ENCODE results near the gene PXN. TPM values are rescaled to one million over a fixed set of nuclear protein-coding genes. Genes with fewer than 3 reads are reported as not detected.
A peak's percentile ranks its signal among the peaks of the same experiment; 100 is the strongest.

The PXN gene
- polyA plus RNA-seq, 2 of the 4 experiments (the other 2 are of a cell fraction): 40.1 to 97.0 TPM

DNA sequence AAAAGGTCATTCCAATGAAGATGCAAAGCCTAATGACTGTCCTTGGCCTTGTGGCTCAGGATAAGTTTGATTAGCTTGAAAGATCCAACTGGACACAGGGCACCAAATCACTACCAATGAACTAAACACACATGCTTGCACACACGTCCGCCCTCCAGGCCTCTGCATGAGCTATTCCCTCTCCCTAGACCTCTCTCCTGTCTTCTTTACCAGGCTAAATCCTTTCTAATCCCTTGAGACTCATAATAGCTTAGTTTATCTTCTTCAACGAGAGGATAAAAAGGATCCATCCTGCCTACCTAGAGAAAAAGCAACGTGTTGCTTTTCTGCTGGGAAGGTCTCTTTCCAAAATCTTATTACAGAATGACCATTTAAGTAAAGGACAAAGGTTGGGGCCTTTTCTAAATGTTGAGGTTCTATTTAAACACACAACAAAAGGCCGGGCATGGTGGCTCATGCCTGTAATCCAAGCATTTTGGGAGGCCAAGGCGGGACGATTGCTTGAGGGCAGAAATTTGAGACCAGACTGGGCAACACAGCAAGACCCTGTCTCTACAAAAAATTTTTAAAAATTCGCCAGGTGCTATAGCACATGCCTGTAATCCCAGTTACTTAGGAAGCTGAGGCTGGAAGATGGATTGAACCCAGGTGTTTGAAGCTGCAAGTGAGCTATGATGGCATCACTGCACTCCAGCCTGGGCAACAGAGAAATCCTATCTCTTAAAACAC is 22.4 kb downstream of the PXN start:
- no peak for ATAC-seq
- H3K9me3 ChIP-seq: no peaks in the 10 kb centered on the region
- CTCF ChIA-PET: interaction anchor here (0.6 to 43.7 kb wide), 5 partner anchors 2 to 261 kb away, joined by 3 to 1367 read pairs (median 652); partner anchors contain the start of gene PXN
- no peak for FAIRE-seq
- 88% methylated on average over 8 of the region's 8 CpGs for WGBS (ENCODE audit: missing lambda C conversion rate)
- H3K4me2 ChIP-seq: no peak overlapping the region
- peaks cover 79% of the 10 kb centered on the region for H3K4me1 ChIP-seq
- POLR2A ChIA-PET: interaction anchor here (1.0 to 1.1 kb wide), 2 partner anchors 14 to 19 kb away, joined by 3 to 4 read pairs; no protein-coding TSS in a partner anchor
- TF ChIP-seq RARB (CRISPR knock-in tag; IDR thresholded peaks at IDR 0.05): no peak
- no peak for TF ChIP-seq NFE2L2 (conservative IDR thresholded peaks at IDR 0.05; ENCODE audit: low read length)
- no peak for TF ChIP-seq KDM1A (IDR thresholded peaks at IDR 0.05; ENCODE audit: low read depth)
- TF ChIP-seq, protein P1, sequence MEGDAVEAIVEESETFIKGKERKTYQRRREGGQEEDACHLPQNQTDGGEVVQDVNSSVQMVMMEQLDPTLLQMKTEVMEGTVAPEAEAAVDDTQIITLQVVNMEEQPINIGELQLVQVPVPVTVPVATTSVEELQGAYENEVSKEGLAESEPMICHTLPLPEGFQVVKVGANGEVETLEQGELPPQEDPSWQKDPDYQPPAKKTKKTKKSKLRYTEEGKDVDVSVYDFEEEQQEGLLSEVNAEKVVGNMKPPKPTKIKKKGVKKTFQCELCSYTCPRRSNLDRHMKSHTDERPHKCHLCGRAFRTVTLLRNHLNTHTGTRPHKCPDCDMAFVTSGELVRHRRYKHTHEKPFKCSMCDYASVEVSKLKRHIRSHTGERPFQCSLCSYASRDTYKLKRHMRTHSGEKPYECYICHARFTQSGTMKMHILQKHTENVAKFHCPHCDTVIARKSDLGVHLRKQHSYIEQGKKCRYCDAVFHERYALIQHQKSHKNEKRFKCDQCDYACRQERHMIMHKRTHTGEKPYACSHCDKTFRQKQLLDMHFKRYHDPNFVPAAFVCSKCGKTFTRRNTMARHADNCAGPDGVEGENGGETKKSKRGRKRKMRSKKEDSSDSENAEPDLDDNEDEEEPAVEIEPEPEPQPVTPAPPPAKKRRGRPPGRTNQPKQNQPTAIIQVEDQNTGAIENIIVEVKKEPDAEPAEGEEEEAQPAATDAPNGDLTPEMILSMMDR (IDR thresholded peaks at IDR 0.05): no peak
- no peak for TF ChIP-seq RNF2 (IDR thresholded peaks at IDR 0.05; ENCODE audit: borderline replicate concordance, low read depth)
- no peak for TF ChIP-seq BHLHE40 (IDR thresholded peaks at IDR 0.05; ENCODE audit: low read depth, low read length)
- no peak for TF ChIP-seq HOXB5 (CRISPR knock-in tag; IDR thresholded peaks at IDR 0.05)
- no peak for TF ChIP-seq RCOR1 (IDR thresholded peaks at IDR 0.05; ENCODE audit: low read depth, low read length)
- TF ChIP-seq CBX2 (IDR thresholded peaks at IDR 0.05; ENCODE audit: borderline replicate concordance, low read depth): no peak
- no peak for TF ChIP-seq HOXB13 (CRISPR knock-in tag; IDR thresholded peaks at IDR 0.05; ENCODE audit: low read depth)
- H3K4me3 ChIP-seq: no peak overlapping the region
- DNase-seq (ENCODE audit: low read depth in 1 of 2, low spot score in 1 of 2): no peak
- 0 out of 6 replicates have a peak overlapping the region, but pooled peaks of 1 of the 2 experiments have one; percentile 10 for H3K27ac ChIP-seq

DNA sequence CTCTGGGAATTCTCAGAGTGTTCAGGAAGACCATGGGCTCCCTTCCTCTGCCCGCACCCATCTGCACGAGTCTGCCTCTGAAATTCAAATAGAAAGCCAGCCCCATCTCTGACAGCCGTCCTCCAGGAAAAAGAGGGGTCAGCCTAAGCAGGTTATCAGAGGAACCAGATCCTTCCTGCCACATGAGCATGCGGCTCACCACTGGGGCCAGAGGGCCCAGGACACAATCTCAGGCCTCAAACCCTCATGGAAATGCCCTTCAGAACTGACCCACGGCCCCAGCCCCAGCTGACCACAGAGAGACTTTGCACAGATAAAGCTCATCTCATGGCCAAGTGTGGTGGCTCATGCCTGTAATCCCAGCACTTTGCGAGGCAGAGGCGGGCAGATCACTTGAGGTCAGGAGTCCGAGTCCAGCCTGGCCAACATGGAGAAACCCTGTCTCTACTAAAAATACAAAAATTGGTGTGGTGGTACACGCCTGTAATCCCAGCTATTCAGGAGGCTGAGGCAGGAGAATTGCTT is 23.2 kb downstream of the PXN start:
- Histone ChIP-seq H3K4me2 (no peak overlapping the region), H3K4me1 (peaks cover 79% of the 10 kb centered on the region), H3K9me3 (no peaks in the 10 kb centered on the region), H3K27ac (peak overlapping the region in 1 of 2 experiments; percentile 9; a peak in 2 of 6 replicates), H3K4me3 (no peak overlapping the region)
- TF ChIP-seq E2F6 (IDR thresholded peaks at IDR 0.05; ENCODE audit: borderline replicate concordance, low read depth) (no peak), FOSL2 (IDR thresholded peaks at IDR 0.05) (no peak), FOSL2 (CRISPR knock-in tag; IDR thresholded peaks at IDR 0.05) (no peak)
- FAIRE-seq (no peak), DNase-seq (ENCODE audit: low read depth in 1 of 2, low spot score in 1 of 2) (no peak), ATAC-seq (no peak)
- ChIA-PET POLR2A (interaction anchor here (1.0 to 1.1 kb wide), 2 partner anchors 15 to 20 kb away, joined by 3 to 4 read pairs; no protein-coding TSS in a partner anchor), CTCF (interaction anchor here (22.3 to 43.7 kb wide), 3 partner anchors 3 to 18 kb away, joined by 652 to 1367 read pairs (median 652); partner anchors contain the start of gene PXN)
- WGBS (ENCODE audit: missing lambda C conversion rate): 89% methylated on average over 8 of the region's 9 CpGs

GRCh38 chr12:120241561-120242274 is 23.8 kb downstream of the PXN start:
- no peaks in the 10 kb centered on the region for H3K9me3 ChIP-seq
- POLR2A ChIA-PET: interaction anchor here (0.5 kb wide), 1 partner anchor 11 kb away, joined by 5 read pairs; no protein-coding TSS in a partner anchor
- WGBS (ENCODE audit: missing lambda C conversion rate): 85% methylated on average over 9 of the region's 9 CpGs
- no peak overlapping the region for H3K4me2 ChIP-seq
- no peak for DNase-seq (ENCODE audit: low read depth in 1 of 2, low spot score in 1 of 2)
- H3K27ac ChIP-seq: peak overlapping the region in 1 of 2 experiments; percentile 9; a peak in 3 of 6 replicates
- CTCF ChIA-PET: interaction anchor here (0.9 to 43.7 kb wide), 3 partner anchors 16 to 40 kb away, joined by 6 to 1367 read pairs (median 652); partner anchors contain the start of genes PXN and RPLP0
- ATAC-seq: no peak
- TF ChIP-seq RARB (CRISPR knock-in tag; IDR thresholded peaks at IDR 0.05) (no peak), POLR2AphosphoS2 (conservative IDR thresholded peaks at IDR 0.05; ENCODE audit: low read length) (no peak)
- peaks cover 79% of the 10 kb centered on the region for H3K4me1 ChIP-seq
- FAIRE-seq: no peak
- H3K4me3 ChIP-seq: no peak overlapping the region

Data from A549 (cell line).